Activated naive CD8-positive, alpha-beta T cell treated with anti-CD3 and anti-CD28 coated beads, Interleukin-2, amount 50 U/mL, for 16 hours (primary cell): ENCODE results near the gene C11orf52.
"Not testable (repeated sequence)": the region's sequence is repeated elsewhere in the genome, so short reads cannot be mapped to it uniquely, and the experiment has no call there.

Experiments
- DNase-seq: peaks from one replicate; pipeline ENCODE4 v3.0.0-alpha.2; 2020; ENCODE audit warnings: low read depth, low spot score

The C11orf52 gene

DNA sequence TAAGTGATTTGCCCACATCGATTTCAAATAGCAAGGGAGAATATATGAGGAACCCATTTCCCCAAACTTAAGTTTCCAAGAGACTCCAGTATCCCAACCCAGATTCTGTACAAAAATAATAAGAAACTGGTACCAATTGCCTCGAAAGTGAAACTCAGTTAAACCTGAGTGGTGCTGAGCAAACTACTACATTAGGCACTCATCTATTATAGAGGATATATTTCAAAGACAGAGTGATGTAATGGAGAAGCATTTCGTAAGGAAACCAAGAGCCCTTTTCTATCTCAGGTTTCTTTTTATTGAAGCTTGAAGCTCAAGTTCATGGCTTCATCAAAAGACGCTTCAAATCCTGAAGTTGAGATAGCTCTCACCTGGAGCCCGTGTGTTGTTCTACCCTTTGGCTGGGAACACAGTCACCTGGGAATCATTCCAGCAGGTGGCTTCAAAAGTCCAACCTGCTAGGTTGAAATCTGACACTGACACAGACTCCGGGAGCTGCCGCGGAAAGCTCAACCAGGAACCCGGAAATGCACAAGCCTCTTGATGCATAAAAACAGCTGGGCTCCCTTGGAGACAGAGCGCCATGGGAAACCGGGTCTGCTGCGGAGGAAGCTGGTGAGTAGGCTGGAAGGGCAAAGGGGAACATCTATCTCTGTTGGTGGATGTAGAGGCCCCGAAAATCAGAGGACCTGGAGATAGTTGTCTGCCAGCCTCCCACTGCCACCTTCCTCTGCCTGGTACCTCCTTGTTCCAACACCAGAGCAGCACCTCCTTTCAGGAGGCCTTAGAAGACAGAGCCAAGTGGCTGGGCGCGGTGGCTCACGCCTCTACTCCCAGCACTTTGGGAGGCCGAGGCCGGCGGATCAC, at the start of gene C11orf52:
C11orf52 (plus strand) TSS at position 524 of the 867 bp plus-strand sequence; CDS start at position 584, 60 bp downstream.
- no peak for DNase-seq

GRCh38 chr11:111870113-111870512, 48.6 kb upstream of the C11orf52 start:
- no peak for DNase-seq

GRCh38 chr11:111870522-111870885, 48.2 kb upstream of the C11orf52 start:
- DNase-seq, result no peak

- DNase-seq, result peak; percentile 80
Measured at GRCh38 chr11:111870886-111871692, 47.6 kb upstream of the C11orf52 start, which contains the start of gene ALG9. Gene ALG9, minus strand, starts transcription at chr11:111871581. Its CDS starts 99 bp downstream, at chr11:111871482.

GRCh38 chr11:111871693-111872161, 47.0 kb upstream of the C11orf52 start:
- DNase-seq, result no peak

GRCh38 chr11:111878385-111878848, 40.3 kb upstream of the C11orf52 start:
- DNase-seq, result no peak

- peak; percentile 87 for DNase-seq
Measured at GRCh38 chr11:111878849-111879636, 39.7 kb upstream of the C11orf52 start, which contains the start of the genes CFAP68 and FDXACB1. Gene CFAP68, plus strand, starts transcription at chr11:111879541. Its CDS starts 20 bp downstream, at chr11:111879561. Gene FDXACB1, minus strand, starts transcription at chr11:111879165. Its CDS starts 33 bp downstream, at chr11:111879132.

DNA sequence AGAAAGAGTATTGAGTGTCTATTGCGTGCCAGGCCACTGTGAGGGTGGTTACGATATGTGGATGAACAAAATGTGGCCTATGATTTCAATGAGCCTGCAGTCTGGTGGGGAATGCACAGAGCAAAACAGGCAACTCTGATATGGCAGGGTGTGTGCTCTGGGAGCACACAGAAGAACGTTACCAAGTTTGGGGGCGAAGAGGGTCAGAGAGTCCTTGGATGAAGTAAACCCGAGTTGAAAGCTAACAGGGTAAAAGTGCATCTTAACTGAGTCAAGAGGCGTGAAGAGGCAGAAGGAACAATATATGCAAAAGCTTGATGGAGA, 39.1 kb upstream of the C11orf52 start:
- no peak for DNase-seq

DNA sequence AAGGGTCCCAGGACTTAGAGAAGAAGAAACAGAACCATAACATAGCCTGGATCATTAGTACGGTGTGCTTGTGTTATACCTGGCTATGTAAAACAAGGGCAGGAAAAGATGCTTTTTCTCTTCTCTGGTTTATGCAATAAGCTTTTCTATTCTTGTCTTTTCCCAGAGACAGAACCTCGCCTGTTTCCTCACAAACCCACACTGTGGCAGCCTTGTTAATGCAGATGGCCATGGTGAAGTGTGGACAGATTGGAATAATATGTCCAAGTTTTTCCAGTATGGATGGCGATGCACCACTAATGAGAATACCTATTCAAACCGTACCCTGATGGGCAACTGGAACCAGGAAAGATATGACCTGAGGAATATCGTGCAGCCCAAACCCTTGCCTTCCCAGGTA, 36.5 kb upstream of the C11orf52 start:
- no peak for DNase-seq

- DNase-seq, result not testable (repeated sequence)
Measured at GRCh38 chr11:111885053-111885452, 33.7 kb upstream of the C11orf52 start.

- DNase-seq, result no peak
Measured at GRCh38 chr11:111886032-111886431, 32.7 kb upstream of the C11orf52 start.

GRCh38 chr11:111886844-111887243, 31.9 kb upstream of the C11orf52 start:
- no peak for DNase-seq

DNA sequence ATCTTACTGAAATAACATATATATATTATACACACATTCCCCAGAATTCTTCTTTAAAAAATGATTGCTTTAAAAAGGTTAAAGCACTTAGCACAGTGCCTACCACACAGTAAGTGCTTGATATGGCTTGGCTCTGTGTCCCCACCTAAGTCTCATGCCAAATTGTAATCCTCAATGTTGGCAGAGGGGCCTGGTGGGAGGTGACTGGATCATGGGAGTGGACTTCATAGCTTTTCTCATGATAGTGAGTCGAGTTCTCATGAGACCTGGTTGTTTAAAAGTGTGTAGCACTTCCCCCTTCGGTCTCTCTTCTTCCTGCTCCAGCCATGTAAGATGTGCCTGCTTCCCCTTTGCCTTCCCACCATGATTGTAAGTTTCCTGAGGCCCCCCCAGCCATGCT, 13.3 kb upstream of the C11orf52 start:
- DNase-seq, result no peak

GRCh38 chr11:111906680-111907079, 12.0 kb upstream of the C11orf52 start:
- no peak for DNase-seq

GRCh38 chr11:111908639-111909305, 9.9 kb upstream of the C11orf52 start:
- no peak for DNase-seq

GRCh38 chr11:111909378-111909777, 9.3 kb upstream of the C11orf52 start:
- no peak for DNase-seq

GRCh38 chr11:111910676-111911562, 7.8 kb upstream of the C11orf52 start:
- DNase-seq, result no peak

GRCh38 chr11:111911563-111912401, 6.9 kb upstream of the C11orf52 start, which contains the start of gene CRYAB:
Gene CRYAB, minus strand, starts transcription at chr11:111911770. Its CDS starts 46 bp downstream, at chr11:111911724.
- no peak for DNase-seq

- DNase-seq, result no peak
Measured at GRCh38 chr11:111912535-111912934, 6.2 kb upstream of the C11orf52 start, which contains the start of gene HSPB2. Gene HSPB2, plus strand, starts transcription at chr11:111912734. Its CDS starts 96 bp downstream, at chr11:111912830.
